Left ventricle myocardium inferior (tissue), 1 donor: ENCODE results near the gene TMEM101. TPM values are rescaled to one million over a fixed set of nuclear protein-coding genes. Genes with fewer than 3 reads are reported as not detected.
"Not testable (repeated sequence)": the region's sequence is repeated elsewhere in the genome, so short reads cannot be mapped to it uniquely, and the experiment has no call there.

Source experiments
- DNase-seq: peaks from one replicate; pipeline ENCODE4 v3.0.0-alpha.2; 2020
- H3K27ac ChIP-seq: fragments of 200-600 bp; replicated peaks from 2 replicates; pipeline ENCODE4 v1.8.0; 2021
- H3K27me3 ChIP-seq: fragments of 200-600 bp; 2 replicates; pipeline ENCODE4 v1.8.0; 2021; ENCODE audit warnings: low read depth
- H3K36me3 ChIP-seq: fragments of 200-600 bp; 2 replicates; pipeline ENCODE4 v1.8.0; 2021
- H3K4me1 ChIP-seq: fragments of 200-600 bp; 2 replicates; pipeline ENCODE4 v1.8.0; 2021
- H3K4me3 ChIP-seq: fragments of 200-600 bp; 2 replicates; pipeline ENCODE4 v1.8.0; 2021; ENCODE audit warnings: mild to moderate bottlenecking, moderate library complexity
- H3K9me3 ChIP-seq: fragments of 200-600 bp; replicated peaks from 2 replicates; pipeline ENCODE4 v1.8.0; 2021
- CTCF ChIP-seq: fragments of 200-600 bp; IDR thresholded peaks from 2 replicates; pipeline ENCODE4 v1.8.0; 2021; ENCODE audit warnings: antibody characterized with exemption, mild to moderate bottlenecking, borderline replicate concordance
- intact Hi-C: fragments of 100-400 bp; cut with micrococcal nuclease; formaldehyde crosslinking; loops from one replicate; pipeline ENCODE4 v1.11.0; 2022
- total RNA-seq: library from RNA; stranded (reverse); fragmentation: NEBNext Ultra II Directional; extraction: Animal tissue kit (Norgen Biotek cat#: 25700); gene quantifications from one replicate; pipeline ENCODE4 v1.2.1, GENCODE V29; 2021
- donor health status: DM: no; HTN: yes; CAD: no; lungs with severe emphysema.

The TMEM101 gene
- total RNA-seq, 1 donor from 2014 or later = 18.3 TPM

- Histone ChIP-seq H3K9me3 (no peaks in the 10 kb centered on the region), H3K4me3 (no peak overlapping the region), H3K4me1 (no peaks in the 10 kb centered on the region), H3K36me3 (no peaks in the 10 kb centered on the region), H3K27me3 (peaks cover 28% of the 10 kb centered on the region), H3K27ac (no peak overlapping the region)
- no peak for DNase-seq
- intact Hi-C loops = no loop called here
- TF ChIP-seq CTCF = no peak
These were observed 44.4 kb downstream of the TMEM101 start for GRCh38 chr17:43970366-43970765.

- H3K4me1 ChIP-seq = no peaks in the 10 kb centered on the region
- intact Hi-C loops = no loop called here
- no peak for DNase-seq
- peaks cover 26% of the 10 kb centered on the region for H3K27me3 ChIP-seq
- H3K27ac ChIP-seq = no peak overlapping the region
- H3K9me3 ChIP-seq = no peaks in the 10 kb centered on the region
- H3K4me3 ChIP-seq = no peak overlapping the region
- no peaks in the 10 kb centered on the region for H3K36me3 ChIP-seq
- TF ChIP-seq CTCF = no peak
These were observed 47.4 kb downstream of the TMEM101 start for GRCh38 chr17:43967251-43967875.

- H3K4me3 ChIP-seq = no peak overlapping the region
- H3K9me3 ChIP-seq = no peaks in the 10 kb centered on the region
- H3K27ac ChIP-seq = no peak overlapping the region
- intact Hi-C loops = no loop called here
- H3K27me3 ChIP-seq = peaks cover 32% of the 10 kb centered on the region
- no peak for DNase-seq
- no peak for TF ChIP-seq CTCF
- no peaks in the 10 kb centered on the region for H3K36me3 ChIP-seq
- H3K4me1 ChIP-seq = no peaks in the 10 kb centered on the region
These were observed 48.5 kb downstream of the TMEM101 start for GRCh38 chr17:43966276-43966675.

- no peaks in the 10 kb centered on the region for H3K9me3 ChIP-seq
- H3K4me1 ChIP-seq = no peaks in the 10 kb centered on the region
- no peak overlapping the region for H3K4me3 ChIP-seq
- H3K27ac ChIP-seq = no peak overlapping the region
- intact Hi-C loops = no loop called here
- no peaks in the 10 kb centered on the region for H3K36me3 ChIP-seq
- H3K27me3 ChIP-seq = peaks cover 50% of the 10 kb centered on the region
- no peak for TF ChIP-seq CTCF
- DNase-seq = no peak
These were observed 52.3 kb downstream of the TMEM101 start for GRCh38 chr17:43962479-43962878.

- Histone ChIP-seq H3K4me1 (no peaks in the 10 kb centered on the region), H3K27ac (no peak overlapping the region), H3K4me3 (no peak overlapping the region), H3K9me3 (no peaks in the 10 kb centered on the region), H3K27me3 (peaks cover 54% of the 10 kb centered on the region), H3K36me3 (no peaks in the 10 kb centered on the region)
- intact Hi-C loops = no loop called here
- TF ChIP-seq CTCF = no peak
- no peak for DNase-seq
These were observed 52.8 kb downstream of the TMEM101 start for GRCh38 chr17:43961954-43962353.

- peaks cover 60% of the 10 kb centered on the region for H3K27me3 ChIP-seq
- intact Hi-C loops, H3K4me1 ChIP-seq, H3K27ac ChIP-seq, H3K36me3 ChIP-seq, H3K4me3 ChIP-seq, H3K9me3 ChIP-seq, DNase-seq: not testable (repeated sequence)
These were observed 53.5 kb downstream of the TMEM101 start for GRCh38 chr17:43961292-43961691.

Other genes with a start within 250 kb of the TMEM101 start
- 293 TPM for gene DUSP3, start 236.0 kb downstream of the TMEM101 start, total RNA-seq
- gene CFAP97D1, start 234.5 kb downstream of the TMEM101 start, total RNA-seq = 0.05 TPM
- gene MPP3, start 181.8 kb downstream of the TMEM101 start, total RNA-seq = 35.2 TPM
- 12.6 TPM for gene CD300LG, start 167.8 kb downstream of the TMEM101 start, total RNA-seq
- 12.1 TPM for gene MPP2, start 107.4 kb downstream of the TMEM101 start, total RNA-seq
- not detected for gene PPY, start 72.5 kb downstream of the TMEM101 start, total RNA-seq
- gene PYY, start 61.0 kb downstream of the TMEM101 start, total RNA-seq = not detected
- gene NAGS, start 10.3 kb downstream of the TMEM101 start, total RNA-seq = 0.11 TPM
- gene LSM12, start 51.7 kb upstream of the TMEM101 start, total RNA-seq = 41.2 TPM
- gene G6PC3, start 55.8 kb upstream of the TMEM101 start, total RNA-seq = 29.3 TPM
- gene HDAC5, start 108.7 kb upstream of the TMEM101 start, total RNA-seq = 62.6 TPM
- gene HROB, start 127.0 kb upstream of the TMEM101 start, total RNA-seq = 0.27 TPM
- gene ASB16, start 155.7 kb upstream of the TMEM101 start, total RNA-seq = 12.9 TPM
- 20.9 TPM for gene TMUB2, start 172.0 kb upstream of the TMEM101 start, total RNA-seq
- 28.7 TPM for gene ATXN7L3, start 184.9 kb upstream of the TMEM101 start, total RNA-seq
- 53.9 TPM for gene UBTF, start 204.7 kb upstream of the TMEM101 start, total RNA-seq